T-helper 22 cell (primary cell): Measurements from ENCODE around the gene PNPO.
"Not testable (repeated sequence)": the region's sequence is repeated elsewhere in the genome, so short reads cannot be mapped to it uniquely, and the experiment has no call there.

Experiments used
- DNase-seq: peaks from one replicate; pipeline ENCODE4 v3.0.0-alpha.2; 2020; ENCODE audit warnings: low read depth

PNPO gene

GRCh38 chr17:47975189-47975822 lies 33.9 kb downstream of the PNPO start:
- no peak for DNase-seq

- no peak for DNase-seq
Measured at GRCh38 chr17:47975823-47976205, 34.4 kb downstream of the PNPO start.

- DNase-seq, result no peak
Measured at GRCh38 chr17:47978324-47978723, 37.0 kb downstream of the PNPO start.

- DNase-seq, result no peak
Measured at GRCh38 chr17:47980541-47980940, 39.2 kb downstream of the PNPO start.

GRCh38 chr17:47981462-47981861 lies 40.1 kb downstream of the PNPO start:
- DNase-seq, result no peak

GRCh38 chr17:47982091-47982617 lies 40.8 kb downstream of the PNPO start:
- DNase-seq, result no peak

GRCh38 chr17:47982645-47983390 lies 41.4 kb downstream of the PNPO start:
- DNase-seq, result no peak

GRCh38 chr17:47983492-47984223 lies 42.3 kb downstream of the PNPO start:
- DNase-seq, result no peak

- DNase-seq, result no peak
Measured at GRCh38 chr17:47986520-47986919, 45.1 kb downstream of the PNPO start.

- DNase-seq, result no peak
Measured at GRCh38 chr17:47987240-47987835, 46.0 kb downstream of the PNPO start.

- DNase-seq, result not testable (repeated sequence)
Measured at GRCh38 chr17:47988445-47988844, 47.1 kb downstream of the PNPO start.

- no peak for DNase-seq
Measured at GRCh38 chr17:47989159-47989558, 47.8 kb downstream of the PNPO start.

- DNase-seq, result no peak
Measured at GRCh38 chr17:47989700-47990099, 48.3 kb downstream of the PNPO start.

GRCh38 chr17:47990962-47991731 lies 49.8 kb downstream of the PNPO start:
- DNase-seq, result no peak

GRCh38 chr17:47992216-47992615 lies 50.8 kb downstream of the PNPO start:
- no peak for DNase-seq

- no peak for DNase-seq
Measured at GRCh38 chr17:47993031-47993564, 51.7 kb downstream of the PNPO start.

GRCh38 chr17:47993964-47994363 lies 52.6 kb downstream of the PNPO start:
- DNase-seq, result no peak

GRCh38 chr17:47994724-47995123 lies 53.4 kb downstream of the PNPO start:
- DNase-seq, result no peak

GRCh38 chr17:47995241-47995935 lies 54.0 kb downstream of the PNPO start:
- no peak for DNase-seq

GRCh38 chr17:47996201-47996600 lies 54.8 kb downstream of the PNPO start:
- no peak for DNase-seq

GRCh38 chr17:47997586-47997985 lies 56.2 kb downstream of the PNPO start:
- DNase-seq, result no peak
